PFSK-1 (cell line): ENCODE measurements around the gene CENPB.

Experiments used
- FOXP2 ChIP-seq: optimal IDR thresholded peaks from 2 replicates; pipeline ENCODE3; 2011; ENCODE audit warnings: borderline replicate concordance, control low read depth, inconsistent platforms; ENCODE audit not compliant: insufficient read depth; ENCODE audit errors: extremely low read length, extremely low read depth
- POLR2AphosphoS5 ChIP-seq: IDR thresholded peaks from 2 replicates; pipeline ENCODE4 v1.6.1; 2012; ENCODE audit warnings: low read depth, mild to moderate bottlenecking, control low read depth, low read length, moderate library complexity
- SIN3A ChIP-seq: IDR thresholded peaks from 2 replicates; pipeline ENCODE4 v1.6.1; 2012; ENCODE audit warnings: mild to moderate bottlenecking, low read length, moderate library complexity, borderline replicate concordance; ENCODE audit not compliant: insufficient read depth
- TAF1 ChIP-seq: IDR thresholded peaks from 2 replicates; pipeline ENCODE4 v1.6.1; 2012; ENCODE audit warnings: low read length, control low read depth, borderline replicate concordance; ENCODE audit not compliant: insufficient read depth
- TF ChIP-seq, protein P1 (sequence below), 2 experiments: IDR thresholded peaks; 2 replicates each; pipeline versions ENCODE4 v1.6.1 to v1.8.0; 2011 to 2012; ENCODE audit warnings: low read depth in 2 of 2, low read length in 2 of 2, control low read depth in 1 of 2, inconsistent platforms in 1 of 2, mild to moderate bottlenecking in 1 of 2, moderate library complexity in 1 of 2; ENCODE audit not compliant: insufficient read depth in 1 of 2

The CENPB gene

GRCh38 chr20:3813848-3814581 is 27.5 kb upstream of the CENPB start:
- TF ChIP-seq, protein P1, sequence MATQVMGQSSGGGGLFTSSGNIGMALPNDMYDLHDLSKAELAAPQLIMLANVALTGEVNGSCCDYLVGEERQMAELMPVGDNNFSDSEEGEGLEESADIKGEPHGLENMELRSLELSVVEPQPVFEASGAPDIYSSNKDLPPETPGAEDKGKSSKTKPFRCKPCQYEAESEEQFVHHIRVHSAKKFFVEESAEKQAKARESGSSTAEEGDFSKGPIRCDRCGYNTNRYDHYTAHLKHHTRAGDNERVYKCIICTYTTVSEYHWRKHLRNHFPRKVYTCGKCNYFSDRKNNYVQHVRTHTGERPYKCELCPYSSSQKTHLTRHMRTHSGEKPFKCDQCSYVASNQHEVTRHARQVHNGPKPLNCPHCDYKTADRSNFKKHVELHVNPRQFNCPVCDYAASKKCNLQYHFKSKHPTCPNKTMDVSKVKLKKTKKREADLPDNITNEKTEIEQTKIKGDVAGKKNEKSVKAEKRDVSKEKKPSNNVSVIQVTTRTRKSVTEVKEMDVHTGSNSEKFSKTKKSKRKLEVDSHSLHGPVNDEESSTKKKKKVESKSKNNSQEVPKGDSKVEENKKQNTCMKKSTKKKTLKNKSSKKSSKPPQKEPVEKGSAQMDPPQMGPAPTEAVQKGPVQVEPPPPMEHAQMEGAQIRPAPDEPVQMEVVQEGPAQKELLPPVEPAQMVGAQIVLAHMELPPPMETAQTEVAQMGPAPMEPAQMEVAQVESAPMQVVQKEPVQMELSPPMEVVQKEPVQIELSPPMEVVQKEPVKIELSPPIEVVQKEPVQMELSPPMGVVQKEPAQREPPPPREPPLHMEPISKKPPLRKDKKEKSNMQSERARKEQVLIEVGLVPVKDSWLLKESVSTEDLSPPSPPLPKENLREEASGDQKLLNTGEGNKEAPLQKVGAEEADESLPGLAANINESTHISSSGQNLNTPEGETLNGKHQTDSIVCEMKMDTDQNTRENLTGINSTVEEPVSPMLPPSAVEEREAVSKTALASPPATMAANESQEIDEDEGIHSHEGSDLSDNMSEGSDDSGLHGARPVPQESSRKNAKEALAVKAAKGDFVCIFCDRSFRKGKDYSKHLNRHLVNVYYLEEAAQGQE (IDR thresholded peaks at IDR 0.05; ENCODE audit: insufficient read depth in 1 of 2, low read depth in 2 of 2, low read length in 2 of 2), result no peak
- TF ChIP-seq FOXP2, result no peak
- TF ChIP-seq SIN3A, result no peak
- TF ChIP-seq POLR2AphosphoS5, result no peak

DNA sequence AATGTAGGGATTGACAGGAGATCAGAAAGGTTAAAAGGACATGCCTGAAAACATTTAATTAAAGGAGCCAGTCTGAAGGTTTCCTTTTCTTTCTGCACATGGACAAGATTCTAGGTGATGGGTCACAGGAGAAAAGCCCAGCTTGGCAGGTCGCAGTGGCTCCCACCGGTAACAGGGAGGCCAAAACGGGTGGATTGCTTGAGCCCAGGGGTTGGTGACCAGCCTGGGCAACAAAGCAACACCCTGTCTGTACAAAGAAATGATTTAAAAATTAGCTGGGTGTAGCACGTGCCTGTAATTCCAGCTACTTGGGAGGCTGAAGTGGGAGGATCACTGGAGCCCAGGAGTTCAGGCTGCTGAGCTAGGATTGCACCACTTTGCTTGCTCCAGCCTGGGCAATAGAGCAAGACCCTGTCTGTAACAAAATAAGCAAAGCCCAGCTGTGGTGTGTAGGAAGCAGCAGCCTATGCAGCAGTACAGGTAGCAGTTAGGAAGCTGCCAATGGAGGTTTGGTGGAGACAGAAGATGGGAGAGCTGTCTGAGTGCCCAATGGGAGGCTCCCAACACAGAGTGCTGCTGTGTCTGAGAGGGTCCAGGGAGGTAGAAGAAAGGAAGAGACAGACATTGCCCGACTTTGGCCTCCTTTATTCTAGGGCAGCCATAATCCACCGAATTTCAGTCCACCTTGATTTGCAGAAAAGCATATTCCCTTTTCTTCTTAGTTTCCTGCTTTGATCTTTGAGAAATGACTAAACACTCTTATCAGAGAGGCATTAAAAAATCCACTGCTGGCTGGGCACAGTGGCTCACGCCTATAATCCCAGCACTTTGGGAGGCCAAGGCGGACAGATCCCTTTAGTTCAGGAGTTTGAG is 26.7 kb upstream of the CENPB start:
- no peak for TF ChIP-seq POLR2AphosphoS5
- TF ChIP-seq, protein P1 (IDR thresholded peaks at IDR 0.05; ENCODE audit: insufficient read depth in 1 of 2, low read depth in 2 of 2, low read length in 2 of 2), result no peak
- TF ChIP-seq TAF1, result no peak
- TF ChIP-seq FOXP2, result no peak
- TF ChIP-seq SIN3A, result no peak

- TF ChIP-seq FOXP2, result no peak
- TF ChIP-seq SIN3A, result no peak
- no peak for TF ChIP-seq TAF1
These were observed 25.7 kb upstream of the CENPB start for GRCh38 chr20:3812259-3812681.

DNA sequence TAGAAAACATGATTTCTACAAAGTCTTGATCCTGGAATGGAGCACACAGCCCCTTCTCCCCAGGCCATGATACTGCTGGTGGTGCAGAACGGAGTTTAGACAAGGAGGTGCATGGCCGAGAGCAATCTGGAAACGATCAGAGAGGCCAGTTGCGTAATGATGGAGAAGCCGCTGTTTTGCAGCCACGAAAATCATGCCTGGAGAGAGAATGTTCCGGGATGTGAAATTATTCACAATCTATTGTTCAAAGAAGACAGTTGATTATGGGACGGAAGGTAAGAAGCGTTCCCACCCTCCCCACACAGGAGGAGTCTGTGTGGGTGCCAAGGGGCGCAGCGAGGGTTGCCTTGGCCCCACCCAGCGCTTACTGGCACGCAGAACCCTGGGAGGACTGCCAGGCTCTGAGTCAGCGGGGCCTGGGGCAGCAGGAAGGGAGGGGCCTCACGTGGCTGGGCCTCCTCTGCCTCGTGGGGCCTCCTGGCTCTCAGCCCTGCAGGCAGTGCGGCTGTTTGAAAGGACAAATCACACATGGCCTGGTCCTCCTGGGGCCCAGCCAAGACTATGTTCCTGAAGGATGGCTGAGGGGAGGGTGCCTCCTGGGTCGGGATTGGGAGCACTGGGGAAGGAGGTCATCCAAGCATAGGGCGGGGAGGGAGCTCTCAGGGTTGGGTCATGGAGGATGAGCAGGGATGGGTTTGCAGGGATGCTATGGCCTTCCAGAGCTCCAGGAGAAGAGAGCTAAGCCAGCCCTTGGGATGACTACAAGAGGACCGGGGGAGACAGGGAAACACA is 25.1 kb upstream of the CENPB start:
- TF ChIP-seq FOXP2 (no peak), TAF1 (peak; percentile 48; the same call in 1 of the 2 replicates), POLR2AphosphoS5 (peak; percentile 69; the same call in 1 of the 2 replicates), SIN3A (peak; percentile 72; the same call in 1 of the 2 replicates)
- TF ChIP-seq, protein P1 (IDR thresholded peaks at IDR 0.05; ENCODE audit: insufficient read depth in 1 of 2, low read depth in 2 of 2, low read length in 2 of 2), result peak; percentile 37 to 66; a peak in 3 of 4 replicates

- TF ChIP-seq, protein P1 (IDR thresholded peaks at IDR 0.05; ENCODE audit: insufficient read depth in 1 of 2, low read depth in 2 of 2, low read length in 2 of 2), result no peak
- TF ChIP-seq SIN3A (no peak), FOXP2 (no peak), POLR2AphosphoS5 (no peak), TAF1 (no peak)
These were observed 22.0 kb upstream of the CENPB start for GRCh38 chr20:3808544-3808943.
